Measurements from ENCODE around the gene ATP1B1. TPM values are rescaled to one million over a fixed set of nuclear protein-coding genes. Genes with fewer than 3 reads are reported as not detected.
"Not testable (repeated sequence)": the region's sequence is repeated elsewhere in the genome, so short reads cannot be mapped to it uniquely, and the experiment has no call there.

Gene ATP1B1
- total RNA-seq, 1 donor from 2014 or later, result 77.3 TPM

GRCh38 chr1:169118227-169118626, 11.7 kb downstream of the ATP1B1 start:
- TF ChIP-seq CTCF (IDR thresholded peaks at IDR 0.05; ENCODE audit: insufficient read depth, low read length, poor library complexity, severe bottlenecking), result no peak
- DNase-seq (ENCODE audit: low read depth), result no peak
- no peaks in the 10 kb centered on the region for H3K27me3 ChIP-seq (ENCODE audit: control insufficient read depth, insufficient read depth, low read length)
- no peaks in the 10 kb centered on the region for H3K36me3 ChIP-seq (ENCODE audit: control insufficient read depth, insufficient read depth, low read length)
- no peak overlapping the region for H3K4me3 ChIP-seq (ENCODE audit: low read depth, low read length)

- TF ChIP-seq CTCF (IDR thresholded peaks at IDR 0.05; ENCODE audit: insufficient read depth, low read length, poor library complexity, severe bottlenecking), result no peak
- no peak for DNase-seq (ENCODE audit: low read depth)
- H3K36me3 ChIP-seq (ENCODE audit: control insufficient read depth, insufficient read depth, low read length), result no peaks in the 10 kb centered on the region
- no peaks in the 10 kb centered on the region for H3K27me3 ChIP-seq (ENCODE audit: control insufficient read depth, insufficient read depth, low read length)
- no peak overlapping the region for H3K4me3 ChIP-seq (ENCODE audit: low read depth, low read length)
These were observed 12.9 kb downstream of the ATP1B1 start for GRCh38 chr1:169119405-169119804.

GRCh38 chr1:169120066-169120465, 13.6 kb downstream of the ATP1B1 start:
- Histone ChIP-seq H3K27me3 (ENCODE audit: control insufficient read depth, insufficient read depth, low read length) (no peaks in the 10 kb centered on the region), H3K36me3 (ENCODE audit: control insufficient read depth, insufficient read depth, low read length) (no peaks in the 10 kb centered on the region), H3K4me3 (ENCODE audit: low read depth, low read length) (no peak overlapping the region)
- no peak for TF ChIP-seq CTCF (IDR thresholded peaks at IDR 0.05; ENCODE audit: insufficient read depth, low read length, poor library complexity, severe bottlenecking)
- no peak for DNase-seq (ENCODE audit: low read depth)

GRCh38 chr1:169121146-169121923, 14.8 kb downstream of the ATP1B1 start:
- Histone ChIP-seq H3K27me3 (ENCODE audit: control insufficient read depth, insufficient read depth, low read length) (no peaks in the 10 kb centered on the region), H3K4me3 (ENCODE audit: low read depth, low read length) (no peak overlapping the region), H3K36me3 (ENCODE audit: control insufficient read depth, insufficient read depth, low read length) (no peaks in the 10 kb centered on the region)
- TF ChIP-seq CTCF (IDR thresholded peaks at IDR 0.05; ENCODE audit: insufficient read depth, low read length, poor library complexity, severe bottlenecking), result no peak
- no peak for DNase-seq (ENCODE audit: low read depth)

GRCh38 chr1:169122976-169123375, 16.5 kb downstream of the ATP1B1 start:
- TF ChIP-seq CTCF (IDR thresholded peaks at IDR 0.05; ENCODE audit: insufficient read depth, low read length, poor library complexity, severe bottlenecking), result no peak
- no peak for DNase-seq (ENCODE audit: low read depth)
- no peaks in the 10 kb centered on the region for H3K36me3 ChIP-seq (ENCODE audit: control insufficient read depth, insufficient read depth, low read length)

GRCh38 chr1:169124459-169124858, 18.0 kb downstream of the ATP1B1 start:
- Histone ChIP-seq H3K4me3 (ENCODE audit: low read depth, low read length) (no peak overlapping the region), H3K27me3 (ENCODE audit: control insufficient read depth, insufficient read depth, low read length) (no peaks in the 10 kb centered on the region), H3K36me3 (ENCODE audit: control insufficient read depth, insufficient read depth, low read length) (no peaks in the 10 kb centered on the region)
- no peak for DNase-seq (ENCODE audit: low read depth)
- TF ChIP-seq CTCF (IDR thresholded peaks at IDR 0.05; ENCODE audit: insufficient read depth, low read length, poor library complexity, severe bottlenecking), result no peak

More at GRCh38 chr1:169122976-169123375, 16.5 kb downstream of the ATP1B1 start:
- Histone ChIP-seq H3K4me3 (ENCODE audit: low read depth, low read length) (no peak overlapping the region), H3K27me3 (ENCODE audit: control insufficient read depth, insufficient read depth, low read length) (no peaks in the 10 kb centered on the region)

- not testable (repeated sequence) for H3K4me3 ChIP-seq (ENCODE audit: low read depth, low read length); H3K27me3 ChIP-seq (ENCODE audit: control insufficient read depth, insufficient read depth, low read length); DNase-seq (ENCODE audit: low read depth); H3K36me3 ChIP-seq (ENCODE audit: control insufficient read depth, insufficient read depth, low read length)
These were observed 19.1 kb downstream of the ATP1B1 start for GRCh38 chr1:169125597-169125996.
